KOPT-K1 (cell line): ENCODE data around the gene C3orf22.

Experiments used
- H3K27ac ChIP-seq: fragments of 200-600 bp; sonication (generic); 2 replicates; pipeline ENCODE4 v1.5.1; 2016; ENCODE audit warnings: antibody characterized with exemption, mild to moderate bottlenecking, low read depth, low read length; ENCODE audit not compliant: poor library complexity, severe bottlenecking
- H3K36me3 ChIP-seq: fragments of 200-600 bp; sonication (generic); 2 replicates; pipeline ENCODE4 v1.5.1; 2017; ENCODE audit warnings: antibody characterized with exemption, mild to moderate bottlenecking, low read length, moderate library complexity; ENCODE audit not compliant: insufficient read depth
- H3K9me3 ChIP-seq: fragments of 200-600 bp; sonication (generic); 2 replicates; pipeline ENCODE4 v1.5.1; 2017; ENCODE audit warnings: antibody characterized with exemption, low read length, mild to moderate bottlenecking; ENCODE audit not compliant: insufficient read depth, poor library complexity, severe bottlenecking

C3orf22 gene

DNA sequence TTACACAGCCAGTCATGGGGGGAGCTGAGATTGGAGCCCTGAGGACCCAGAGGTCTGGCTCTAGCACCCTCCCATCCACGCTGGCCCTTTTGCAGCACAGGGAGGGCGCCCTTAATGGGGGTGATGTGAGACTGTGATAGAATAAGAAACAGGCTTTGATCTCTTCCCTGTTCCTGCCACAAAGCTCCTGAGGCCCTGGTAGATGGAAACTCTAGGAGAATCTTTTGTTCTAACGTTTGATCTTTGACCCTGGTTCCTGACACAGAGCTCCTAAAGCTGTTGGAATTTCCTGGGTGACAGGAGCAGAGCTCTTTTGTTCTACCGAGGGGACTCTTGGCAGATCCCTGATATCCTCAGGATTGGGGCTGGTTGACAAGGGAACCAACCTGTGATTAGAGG is 40.0 kb downstream of the C3orf22 start:
- Histone ChIP-seq H3K36me3 (no peaks in the 10 kb centered on the region), H3K9me3 (no peaks in the 10 kb centered on the region), H3K27ac (no peak overlapping the region)

DNA sequence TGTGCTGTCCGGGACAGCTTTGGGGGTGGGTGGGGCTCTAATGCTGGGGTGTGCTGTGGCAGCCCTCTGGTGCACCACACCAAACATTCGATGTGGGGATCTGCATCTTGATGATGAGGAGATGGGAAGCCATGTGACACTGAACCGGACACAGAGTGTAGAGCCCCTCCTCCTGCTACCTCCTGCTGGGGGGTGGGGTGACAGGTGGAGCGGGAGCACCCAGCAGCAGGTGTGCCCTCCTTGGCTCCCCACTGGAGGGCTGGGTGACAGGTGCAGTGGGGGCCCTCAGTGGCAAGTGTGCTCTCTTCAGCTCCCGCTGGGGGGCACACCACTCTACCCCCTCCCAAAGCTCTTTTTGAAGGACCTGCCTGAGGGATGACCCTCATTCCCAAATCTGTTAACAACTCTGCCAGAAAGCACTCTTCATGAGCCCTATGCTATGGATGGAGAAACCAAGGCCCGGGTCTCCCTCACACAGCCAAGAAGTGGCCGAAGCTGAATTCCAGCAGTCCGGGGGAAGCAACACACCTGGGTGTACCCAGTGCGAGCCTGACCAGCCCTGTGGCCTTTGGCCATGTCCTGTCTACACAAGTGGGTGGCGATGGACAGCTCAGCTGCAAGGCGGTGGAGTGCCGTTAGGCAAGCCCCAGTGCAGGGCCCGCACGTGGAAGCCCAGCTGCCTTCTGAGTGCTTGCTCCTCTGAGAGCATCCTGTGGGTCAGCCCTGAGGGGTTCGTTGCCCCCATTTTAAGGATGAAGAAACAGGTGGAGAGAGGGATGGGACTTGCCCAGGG is 40.5 kb downstream of the C3orf22 start:
- Histone ChIP-seq H3K36me3 (no peaks in the 10 kb centered on the region), H3K9me3 (no peaks in the 10 kb centered on the region), H3K27ac (no peak overlapping the region)

DNA sequence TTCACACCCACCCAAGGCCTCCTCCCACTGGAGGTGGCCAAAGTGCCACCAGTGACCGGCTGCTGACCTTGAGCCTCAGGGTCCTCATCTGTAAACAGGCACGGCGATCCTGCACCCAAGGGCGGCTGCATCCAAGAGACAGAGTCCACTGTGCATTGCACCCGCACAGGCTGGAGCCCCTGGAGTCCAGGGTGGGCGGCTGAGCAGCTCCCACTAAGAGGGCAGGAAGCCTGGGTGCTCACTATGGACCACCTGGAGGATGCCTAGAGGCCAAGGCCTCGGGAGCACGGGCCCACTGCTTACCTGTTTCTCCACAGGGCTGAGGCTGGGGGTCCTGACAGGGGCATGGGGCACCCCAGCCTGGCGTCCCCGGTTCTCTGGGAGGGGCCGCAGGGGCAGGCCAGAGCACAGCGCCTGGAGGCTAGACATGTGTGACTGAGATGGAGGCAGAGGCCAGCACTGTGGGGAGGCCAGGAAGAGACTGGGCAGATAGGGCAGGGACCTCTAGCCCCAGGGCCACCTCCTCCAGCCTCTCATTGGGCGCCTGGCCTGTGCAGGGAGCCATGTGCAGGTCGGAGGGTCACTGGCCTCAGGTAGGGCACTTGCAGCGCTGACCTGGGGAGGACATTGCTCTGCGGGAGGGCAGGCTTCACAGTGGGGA is 41.3 kb downstream of the C3orf22 start, which contains the start of gene UROC1:
UROC1 (minus strand) TSS at position 483 of the 661 bp plus-strand sequence; CDS start at position 429, 54 bp downstream.
- no peak within 1 kb of the TSS for H3K27ac ChIP-seq
- H3K9me3 ChIP-seq: no peaks in the 10 kb centered on the region
- H3K36me3 ChIP-seq: no peaks in the 10 kb centered on the region

DNA sequence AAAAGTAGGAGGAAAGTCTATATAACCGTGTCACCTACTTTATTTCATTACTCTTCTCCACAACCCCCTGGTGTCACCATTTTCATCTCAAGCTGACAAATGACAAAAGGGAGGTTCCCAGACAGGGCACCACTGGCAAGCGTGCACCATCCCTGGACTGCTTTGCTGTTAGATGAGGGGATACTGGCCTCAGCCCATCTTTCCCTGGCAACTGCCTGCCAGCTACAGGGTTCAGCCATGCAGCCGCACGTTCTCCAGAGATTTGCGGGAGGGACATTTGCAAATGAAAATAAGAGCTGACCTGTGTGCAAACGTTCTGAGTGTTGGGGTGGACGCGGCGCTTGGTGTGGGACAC is 41.8 kb downstream of the C3orf22 start:
- no peak overlapping the region for H3K27ac ChIP-seq

DNA sequence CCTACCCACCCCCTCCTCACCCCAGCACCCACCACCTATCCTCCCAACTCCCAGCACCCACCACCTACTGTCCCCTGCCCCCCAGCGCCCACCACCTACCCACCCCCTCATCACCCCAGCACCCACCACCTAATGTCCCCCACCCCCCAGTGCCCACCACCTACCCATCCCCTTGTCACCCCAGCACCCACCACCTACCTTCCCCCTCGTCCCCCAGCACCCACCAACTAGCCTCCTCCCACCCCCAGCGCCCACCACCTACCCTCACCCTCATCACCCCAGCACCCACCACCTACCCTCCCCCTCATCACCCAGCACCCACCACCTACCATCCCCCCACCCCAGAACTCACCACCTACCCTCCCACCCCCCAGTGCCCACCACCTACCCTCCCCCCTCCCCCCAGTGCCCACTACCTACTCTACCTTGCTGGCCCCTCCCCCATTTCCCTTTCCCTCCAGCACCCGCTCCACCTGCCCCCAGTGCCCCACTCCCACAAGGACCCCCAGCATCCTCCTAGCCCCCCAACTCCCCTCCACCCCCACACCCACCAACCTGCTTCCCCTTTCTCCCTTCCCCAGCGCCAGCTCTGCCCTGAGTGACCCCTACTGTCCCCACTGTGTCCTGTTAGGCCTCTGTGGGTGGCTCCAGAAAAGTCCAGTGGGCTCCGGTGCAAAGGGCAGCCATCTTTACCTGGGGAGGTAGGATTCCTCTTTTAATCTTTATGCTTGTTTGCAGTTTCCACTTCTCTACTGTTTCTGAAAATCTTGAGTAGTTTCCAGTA is 42.4 kb downstream of the C3orf22 start:
- Histone ChIP-seq H3K27ac (no peak overlapping the region), H3K36me3 (no peaks in the 10 kb centered on the region), H3K9me3 (no peaks in the 10 kb centered on the region)

More for the DNA sequence above, 41.8 kb downstream of the C3orf22 start:
- Histone ChIP-seq H3K36me3 (no peaks in the 10 kb centered on the region), H3K9me3 (no peaks in the 10 kb centered on the region)

DNA sequence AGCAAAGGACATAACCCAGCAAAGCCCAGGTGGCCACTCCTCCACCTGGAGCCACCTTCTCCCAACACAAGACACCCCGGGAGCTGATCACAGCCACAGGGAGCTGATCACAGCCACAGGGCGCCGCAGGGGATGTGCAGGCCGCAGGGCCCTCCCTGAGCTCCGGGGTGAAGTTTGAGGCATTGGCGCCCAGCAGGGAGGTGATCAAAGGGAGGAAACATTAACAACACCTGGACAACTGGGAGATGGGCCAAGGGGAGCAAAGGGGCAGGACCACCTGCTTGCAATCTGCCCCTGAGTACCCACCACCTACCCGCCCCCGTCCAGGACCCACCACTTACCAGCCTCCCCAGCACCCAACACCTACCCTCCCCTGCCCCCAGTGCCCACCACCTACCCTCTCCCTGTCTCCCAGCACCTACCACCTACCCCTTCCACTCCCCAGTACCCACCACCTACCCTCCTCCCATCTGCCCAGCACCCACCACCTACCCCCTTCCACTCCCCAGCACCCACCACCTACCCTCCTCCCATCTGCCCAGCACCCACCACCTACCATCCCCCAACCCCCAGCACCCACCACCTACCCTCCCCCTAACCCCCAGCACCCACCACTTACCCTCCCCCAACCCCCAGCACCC is 43.5 kb downstream of the C3orf22 start:
- Histone ChIP-seq H3K27ac (no peak overlapping the region), H3K9me3 (no peaks in the 10 kb centered on the region), H3K36me3 (no peaks in the 10 kb centered on the region)

DNA sequence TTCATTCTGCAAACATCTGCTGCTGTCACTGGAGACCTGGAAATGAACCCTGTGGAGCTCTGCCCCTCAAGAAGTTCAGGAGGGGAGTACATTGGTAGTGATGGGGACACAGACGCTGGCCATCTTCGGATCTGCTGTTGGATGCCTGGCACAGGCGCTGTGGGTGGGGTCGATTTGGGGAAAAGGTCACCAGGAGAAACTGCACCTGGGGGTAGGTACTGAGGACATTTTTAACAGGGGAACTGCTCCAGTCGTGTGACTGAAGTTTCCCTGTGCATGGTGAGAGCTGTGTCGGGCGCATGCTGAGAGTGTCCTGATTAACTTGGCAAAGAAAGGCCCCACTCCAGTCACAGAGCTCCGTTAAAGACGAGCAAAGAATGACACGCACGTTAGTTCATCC is 44.6 kb downstream of the C3orf22 start:
- no peaks in the 10 kb centered on the region for H3K36me3 ChIP-seq
- no peaks in the 10 kb centered on the region for H3K9me3 ChIP-seq
- no peak overlapping the region for H3K27ac ChIP-seq

DNA sequence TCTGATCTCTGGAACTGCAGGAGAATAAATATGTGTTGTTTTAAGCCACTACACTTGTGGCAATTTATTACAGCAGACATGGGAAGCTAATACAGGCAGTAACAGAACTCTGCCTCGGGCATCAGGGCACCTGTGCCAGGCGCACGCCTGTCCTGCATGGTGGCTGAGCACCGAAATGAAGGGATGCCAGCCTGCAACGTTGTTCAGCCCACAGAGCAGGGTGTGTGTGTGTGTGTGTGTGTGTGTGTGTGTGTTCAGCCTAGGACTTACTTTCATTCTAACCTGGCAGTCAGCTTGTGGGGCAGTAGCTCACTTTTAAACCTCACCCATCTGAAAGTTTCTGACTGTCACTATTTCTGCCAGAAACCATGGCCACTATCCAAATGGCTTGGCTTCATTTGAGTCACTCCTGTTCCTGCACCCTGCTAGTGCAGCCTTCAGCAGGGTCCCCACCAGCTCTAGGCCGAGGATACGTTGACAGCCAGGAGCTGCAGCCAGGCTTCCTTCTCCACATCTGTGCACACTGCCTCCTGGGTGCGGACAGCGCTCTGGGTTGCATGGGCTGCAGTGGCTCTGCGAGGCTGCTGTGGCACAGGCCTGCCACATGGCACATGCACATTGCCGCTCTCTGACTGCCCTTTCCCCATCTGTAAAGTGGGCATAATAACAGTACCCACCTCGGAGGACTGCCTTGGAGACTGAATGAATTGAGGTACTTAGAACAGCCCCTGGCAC is 45.6 kb downstream of the C3orf22 start:
- Histone ChIP-seq H3K27ac (no peak overlapping the region), H3K36me3 (no peaks in the 10 kb centered on the region), H3K9me3 (no peaks in the 10 kb centered on the region)

DNA sequence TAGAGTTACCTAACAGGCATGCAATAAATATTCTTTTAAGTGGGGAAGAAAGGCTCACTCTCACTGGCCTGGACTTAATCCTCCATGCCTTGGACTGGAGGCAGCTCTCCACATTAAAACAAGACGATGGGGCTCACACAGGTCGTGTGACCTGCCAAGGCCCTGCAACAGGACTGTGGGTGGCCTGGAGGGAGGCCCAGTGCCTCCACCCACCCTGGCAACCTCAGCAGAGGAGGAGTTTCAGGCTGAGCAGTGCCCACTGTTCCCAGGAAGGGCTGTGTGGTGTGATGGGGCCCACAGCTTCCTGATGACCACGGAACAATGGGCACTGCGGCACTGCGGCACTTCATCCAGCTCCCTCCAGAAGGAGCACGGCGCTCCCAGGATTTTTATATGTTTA is 46.7 kb downstream of the C3orf22 start:
- Histone ChIP-seq H3K27ac (no peak overlapping the region), H3K36me3 (no peaks in the 10 kb centered on the region), H3K9me3 (no peaks in the 10 kb centered on the region)

DNA sequence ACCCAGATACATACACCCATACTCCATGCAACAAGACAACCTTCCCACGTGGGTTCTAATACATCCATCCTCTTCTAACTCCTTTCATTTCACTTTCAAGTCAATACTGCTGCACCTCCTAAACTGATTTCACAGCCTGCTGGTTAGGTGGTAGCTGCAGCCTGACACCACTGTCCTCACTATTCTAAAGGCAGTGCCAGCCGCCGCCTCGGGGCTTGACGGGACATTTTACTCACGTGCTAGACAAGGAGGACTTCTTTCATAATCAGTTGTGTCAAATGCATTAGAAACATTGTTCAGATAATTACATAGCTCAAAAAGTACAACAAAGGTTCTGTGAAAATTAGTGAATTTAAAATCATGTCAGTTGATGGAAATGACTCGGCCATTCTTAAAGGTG is 47.4 kb downstream of the C3orf22 start:
- H3K27ac ChIP-seq: no peak overlapping the region

DNA sequence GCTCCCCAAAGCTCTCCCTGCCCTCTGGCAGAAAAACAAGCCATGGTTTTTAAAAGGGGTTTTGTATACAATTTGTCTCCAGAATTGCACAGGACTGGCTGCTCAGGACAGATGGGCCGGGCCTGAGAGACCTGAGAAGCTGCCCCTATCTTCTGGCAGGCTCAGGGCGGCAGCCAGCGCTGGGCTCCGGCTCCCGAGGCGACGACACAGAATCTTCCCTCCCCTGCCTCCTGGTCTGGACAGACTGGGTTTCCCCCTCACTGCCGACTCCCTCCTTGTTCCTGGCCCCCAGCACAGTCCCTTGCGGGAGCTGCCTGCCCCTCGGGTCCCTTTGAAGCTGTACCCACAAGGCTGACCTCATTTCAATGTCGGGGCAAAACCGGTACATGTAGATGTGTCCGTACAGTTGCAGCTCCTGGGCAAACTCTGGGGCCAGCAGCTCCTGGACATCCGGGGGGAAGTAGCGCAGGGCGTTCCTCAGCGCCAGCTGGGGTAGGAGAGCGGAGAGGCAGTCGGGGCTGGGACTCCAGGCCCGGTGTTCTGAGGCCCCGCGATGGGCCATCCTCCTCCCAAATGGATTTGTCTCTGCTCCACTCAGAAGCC is 48.3 kb downstream of the C3orf22 start:
- H3K27ac ChIP-seq: no peak overlapping the region
- H3K36me3 ChIP-seq: no peaks in the 10 kb centered on the region
- no peaks in the 10 kb centered on the region for H3K9me3 ChIP-seq

More for the DNA sequence above, 47.4 kb downstream of the C3orf22 start:
- H3K9me3 ChIP-seq: no peaks in the 10 kb centered on the region
- H3K36me3 ChIP-seq: no peaks in the 10 kb centered on the region

DNA sequence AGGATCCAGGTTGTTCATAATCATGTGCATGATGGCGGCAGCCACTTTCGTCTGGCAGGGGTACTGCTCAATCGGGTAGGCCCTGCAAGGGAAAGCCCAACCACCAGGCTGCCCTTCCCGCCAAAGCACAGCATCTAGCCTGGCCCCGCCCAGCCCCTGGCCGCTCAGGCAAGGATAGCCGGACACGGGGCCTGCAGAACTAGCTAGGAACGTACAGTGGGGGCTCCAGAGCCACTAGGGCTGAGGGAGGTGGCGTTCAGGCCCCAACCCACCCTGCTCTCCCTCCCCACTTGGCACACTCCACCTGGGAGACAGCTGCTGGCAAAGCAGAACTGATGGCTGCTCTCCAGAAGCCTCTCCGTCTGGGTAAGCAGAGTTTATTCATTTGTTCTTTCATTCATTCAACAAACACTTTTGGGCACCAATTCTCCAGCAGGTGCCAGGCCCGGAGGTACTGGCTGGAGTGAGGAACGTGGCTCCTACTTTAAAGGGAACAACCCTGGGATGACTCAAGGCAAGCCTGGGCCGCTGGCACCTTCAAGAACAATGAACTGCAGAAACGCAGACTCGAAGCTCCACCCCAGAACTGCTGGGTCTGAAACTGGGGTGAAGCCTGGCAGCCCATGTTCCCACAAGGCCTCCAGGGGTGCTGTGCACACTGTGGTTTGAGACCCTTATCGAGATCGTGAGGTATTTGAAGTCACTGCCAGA is 49.0 kb downstream of the C3orf22 start:
- no peak overlapping the region for H3K27ac ChIP-seq
- no peaks in the 10 kb centered on the region for H3K9me3 ChIP-seq
- no peaks in the 10 kb centered on the region for H3K36me3 ChIP-seq

DNA sequence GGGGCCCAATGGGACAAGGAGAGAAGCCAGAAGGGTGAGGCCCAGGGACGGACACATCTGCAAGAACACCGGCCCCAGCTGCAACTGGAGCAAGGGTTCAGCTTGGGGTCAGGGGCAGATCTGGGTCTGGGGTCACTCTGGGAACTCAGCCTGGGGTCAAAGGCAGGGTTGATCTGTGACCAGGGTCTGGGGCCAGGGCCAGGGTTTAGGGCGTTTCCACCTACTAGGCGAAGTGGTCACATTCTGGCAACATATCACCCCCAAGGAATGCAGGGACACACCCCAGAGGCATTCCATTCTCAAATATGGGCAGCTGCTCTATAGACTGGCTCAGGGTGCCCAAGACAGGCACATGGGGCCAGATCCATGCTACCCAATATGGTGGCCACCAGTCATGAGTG is 50.2 kb downstream of the C3orf22 start:
- H3K36me3 ChIP-seq: no peaks in the 10 kb centered on the region

DNA sequence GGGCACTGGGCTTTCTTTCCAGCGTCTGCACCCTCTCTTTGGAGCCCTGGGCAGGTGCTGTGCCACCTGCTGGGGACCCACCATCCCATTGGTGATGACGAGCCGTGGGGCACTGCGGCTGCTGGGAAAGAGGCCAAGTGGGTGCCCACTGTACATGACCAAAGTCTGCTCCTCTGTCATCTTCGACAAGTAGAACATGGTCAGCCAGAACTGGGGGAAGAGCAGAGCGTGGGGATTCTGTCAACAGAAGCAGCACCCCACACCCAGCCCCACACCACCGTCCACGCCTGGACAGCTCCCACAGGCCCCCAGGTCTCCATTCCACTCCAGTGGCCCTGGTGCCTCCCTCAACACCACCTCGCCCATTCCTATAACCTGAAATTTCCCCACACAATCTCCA is 50.8 kb downstream of the C3orf22 start:
- Histone ChIP-seq H3K36me3 (no peaks in the 10 kb centered on the region), H3K27ac (no peak overlapping the region), H3K9me3 (no peaks in the 10 kb centered on the region)

More for the DNA sequence above, 50.2 kb downstream of the C3orf22 start:
- Histone ChIP-seq H3K27ac (no peak overlapping the region), H3K9me3 (no peaks in the 10 kb centered on the region)
